Vagina (tissue), 2 donors: Measurements from ENCODE around the gene TMEM132C. TPM values are rescaled to one million over a fixed set of nuclear protein-coding genes. Genes with fewer than 3 reads are reported as not detected.

Source experiments
- DNase-seq, 2 donors: peaks; one replicate each; pipeline ENCODE4 v3.0.0-alpha.2; 2017; ENCODE audit errors: extremely low spot score in 2 of 2
- H3K27ac ChIP-seq: fragments of 200-600 bp; sonication (generic); one replicate; pipeline ENCODE4 v1.5.1; 2019
- H3K27me3 ChIP-seq: fragments of 200-600 bp; sonication (generic); one replicate; pipeline ENCODE4 v1.5.1; 2019
- H3K36me3 ChIP-seq, 2 donors: fragments of 200-600 bp; sonication (generic); one replicate each; pipeline ENCODE4 v1.5.1; 2017 to 2019
- H3K4me1 ChIP-seq: fragments of 200-600 bp; sonication (generic); one replicate; pipeline ENCODE4 v1.5.1; 2019
- H3K4me3 ChIP-seq, 2 donors: fragments of 200-600 bp; sonication (generic); 1 replicate in 1 of 2; 2 replicates in 1 of 2; pipeline ENCODE4 v1.5.1; 2016 to 2019
- H3K9me3 ChIP-seq: fragments of 200-600 bp; sonication (generic); one replicate; pipeline ENCODE4 v1.5.1; 2019
- CTCF ChIP-seq, 3 experiments: fragments of 450-650 bp in 2 of 3; fragments of 200-600 bp in 1 of 3; sonication (generic) in 1 of 3; IDR thresholded peaks; one replicate each; pipeline ENCODE4 v1.5.1; 2017 to 2019; ENCODE audit warnings: antibody characterized with exemption in 3 of 3, mild to moderate bottlenecking in 2 of 3, moderate library complexity in 2 of 3
- POLR2A ChIP-seq, 2 donors: fragments of 450-650 bp; IDR thresholded peaks; one replicate each; pipeline ENCODE4 v1.6.1; 2017; ENCODE audit warnings: antibody characterized with exemption in 2 of 2, mild to moderate bottlenecking in 2 of 2, moderate library complexity in 2 of 2
- POLR2AphosphoS5 ChIP-seq, 2 donors: sonication (generic); formaldehyde crosslinking; IDR thresholded peaks; one replicate each; pipeline ENCODE4 v1.9.0; 2017; ENCODE audit warnings: antibody characterized with exemption in 2 of 2, mild to moderate bottlenecking in 2 of 2, low read depth in 1 of 2; ENCODE audit not compliant: insufficient read depth in 1 of 2
- intact Hi-C: fragments of 100-400 bp; cut with DNase I; formaldehyde crosslinking; loops from one replicate; pipeline ENCODE4 v1.15.1; 2023
- total RNA-seq: library from RNA; depleted of rRNA; stranded (reverse); fragments of >200 nt; gene quantifications from one replicate; pipeline ENCODE4 v1.2.3, GENCODE V29; 2016

The TMEM132C gene
- total RNA-seq, 1 donor from 2014 or later, result 20.6 TPM

GRCh38 chr12:128557231-128557630 is 290.3 kb downstream of the TMEM132C start:
- Histone ChIP-seq H3K27me3 (no peaks in the 10 kb centered on the region), H3K36me3 (no peaks in the 10 kb centered on the region), H3K27ac (no peak overlapping the region), H3K4me3 (no peak overlapping the region), H3K4me1 (no peaks in the 10 kb centered on the region), H3K9me3 (no peaks in the 10 kb centered on the region)
- no peak for DNase-seq
- intact Hi-C loops, result no loop called here
- no peak for TF ChIP-seq POLR2A (IDR thresholded peaks at IDR 0.05)
- TF ChIP-seq POLR2AphosphoS5 (IDR thresholded peaks at IDR 0.05; ENCODE audit: insufficient read depth in 1 of 2, low read depth in 1 of 2), result no peak
- no peak for TF ChIP-seq CTCF (IDR thresholded peaks at IDR 0.05)

- Histone ChIP-seq H3K4me3 (no peak overlapping the region), H3K36me3 (no peaks in the 10 kb centered on the region), H3K27ac (no peak overlapping the region), H3K9me3 (no peaks in the 10 kb centered on the region), H3K4me1 (no peaks in the 10 kb centered on the region), H3K27me3 (no peaks in the 10 kb centered on the region)
- intact Hi-C loops, result no loop called here
- no peak for TF ChIP-seq POLR2A (IDR thresholded peaks at IDR 0.05)
- no peak for TF ChIP-seq CTCF (IDR thresholded peaks at IDR 0.05)
- no peak for TF ChIP-seq POLR2AphosphoS5 (IDR thresholded peaks at IDR 0.05; ENCODE audit: insufficient read depth in 1 of 2, low read depth in 1 of 2)
- DNase-seq, result no peak
Measured at GRCh38 chr12:128564956-128565355, 298.0 kb downstream of the TMEM132C start.

GRCh38 chr12:128567730-128568129 is 300.8 kb downstream of the TMEM132C start:
- Histone ChIP-seq H3K9me3 (no peaks in the 10 kb centered on the region), H3K36me3 (no peaks in the 10 kb centered on the region), H3K4me1 (no peaks in the 10 kb centered on the region), H3K4me3 (no peak overlapping the region), H3K27ac (no peak overlapping the region), H3K27me3 (no peaks in the 10 kb centered on the region)
- intact Hi-C loops, result no loop called here
- no peak for DNase-seq
- TF ChIP-seq POLR2A (IDR thresholded peaks at IDR 0.05) (no peak), CTCF (IDR thresholded peaks at IDR 0.05) (no peak), POLR2AphosphoS5 (IDR thresholded peaks at IDR 0.05; ENCODE audit: insufficient read depth in 1 of 2, low read depth in 1 of 2) (no peak)

GRCh38 chr12:128570191-128571065 is 303.5 kb downstream of the TMEM132C start:
- Histone ChIP-seq H3K9me3 (no peaks in the 10 kb centered on the region), H3K27ac (no peak overlapping the region), H3K27me3 (no peaks in the 10 kb centered on the region), H3K36me3 (no peaks in the 10 kb centered on the region), H3K4me3 (no peak overlapping the region), H3K4me1 (no peaks in the 10 kb centered on the region)
- no peak for TF ChIP-seq POLR2AphosphoS5 (IDR thresholded peaks at IDR 0.05; ENCODE audit: insufficient read depth in 1 of 2, low read depth in 1 of 2)
- no peak for TF ChIP-seq POLR2A (IDR thresholded peaks at IDR 0.05)
- no peak for TF ChIP-seq CTCF (IDR thresholded peaks at IDR 0.05)
- intact Hi-C loops, result no loop called here
- DNase-seq, result no peak
